HepG2 (cell line): ENCODE data around the gene ODC1. TPM values are rescaled to one million over a fixed set of nuclear protein-coding genes. Genes with fewer than 3 reads are reported as not detected.

Source experiments
- ATF1 ChIP-seq: IDR thresholded peaks from 2 replicates; pipeline ENCODE4 v1.6.1; 2016; ENCODE audit warnings: mild to moderate bottlenecking, control low read depth
- DRAP1 ChIP-seq: IDR thresholded peaks from 2 replicates; pipeline ENCODE4 v1.6.1; 2016; ENCODE audit warnings: missing genetic modification reagents, missing compliant biosample characterization
- ELF3 ChIP-seq: IDR thresholded peaks from 2 replicates; pipeline ENCODE4 v1.6.1; 2016; ENCODE audit warnings: missing genetic modification reagents, missing compliant biosample characterization
- FOXO1 ChIP-seq: sonication (generic); formaldehyde crosslinking; IDR thresholded peaks from 2 replicates; pipeline ENCODE4 v1.4.0; 2020; ENCODE audit warnings: missing genetic modification reagents
- KAT7 ChIP-seq: IDR thresholded peaks from 2 replicates; pipeline ENCODE4 v1.6.1; 2018; ENCODE audit warnings: borderline replicate concordance, missing compliant biosample characterization
- KLF6 ChIP-seq: IDR thresholded peaks from 2 replicates; pipeline ENCODE4 v1.8.0; 2016; ENCODE audit warnings: missing biosample characterization, missing genetic modification reagents
- MBD4 ChIP-seq: IDR thresholded peaks from 2 replicates; pipeline ENCODE4 v1.6.1; 2012; ENCODE audit warnings: low read length, inconsistent platforms, borderline replicate concordance
- MXI1 ChIP-seq: IDR thresholded peaks from 3 replicates; pipeline ENCODE4 v1.6.1; 2012; ENCODE audit warnings: low read depth, low read length, inconsistent platforms, borderline replicate concordance
- RFXANK ChIP-seq: IDR thresholded peaks from 2 replicates; pipeline ENCODE4 v1.6.1; 2016
- RXRA ChIP-seq: sonication (generic); formaldehyde crosslinking; IDR thresholded peaks from 2 replicates; pipeline ENCODE4 v1.5.1; 2020; ENCODE audit warnings: missing genetic modification reagents
- ZNF124 ChIP-seq: sonication (generic); formaldehyde crosslinking; IDR thresholded peaks from 2 replicates; pipeline ENCODE4 v1.4.0; 2020; ENCODE audit warnings: missing genetic modification reagents
- ZNF232 ChIP-seq: sonication (generic); formaldehyde crosslinking; IDR thresholded peaks from 2 replicates; pipeline ENCODE4 v1.4.0; 2020; ENCODE audit warnings: missing genetic modification reagents, borderline replicate concordance
- ZNF251 ChIP-seq: sonication (generic); formaldehyde crosslinking; IDR thresholded peaks from 2 replicates; pipeline ENCODE4 v1.9.0; 2021; ENCODE audit warnings: mild to moderate bottlenecking, missing genetic modification reagents
- ZNF503 ChIP-seq: sonication (generic); formaldehyde crosslinking; IDR thresholded peaks from 2 replicates; pipeline ENCODE4 v1.4.0; 2020; ENCODE audit warnings: missing genetic modification reagents
- ZNF652 ChIP-seq: IDR thresholded peaks from 2 replicates; pipeline ENCODE4 v1.6.1; 2016; ENCODE audit warnings: low read depth, borderline replicate concordance
- ZNF720 ChIP-seq: sonication (generic); formaldehyde crosslinking; IDR thresholded peaks from 2 replicates; pipeline ENCODE4 v1.4.0; 2020; ENCODE audit warnings: missing genetic modification reagents
- ZNF747 ChIP-seq: sonication (generic); formaldehyde crosslinking; IDR thresholded peaks from 2 replicates; pipeline ENCODE4 v1.8.1; 2023; ENCODE audit warnings: missing genetic modification reagents, mild to moderate bottlenecking, borderline replicate concordance
- polyA plus RNA-seq, 8 experiments: library from polyadenylated mRNA; depleted of rRNA in 3 of 8; stranded (reverse) in 7 of 8; unstranded in 1 of 8; fragments of >200 nt; fragmentation: Illumina TruSeq in 4 of 8; extraction: Trizol in 4 of 8; gene quantifications; 2 replicates each; pipeline versions ENCODE4 v1.2.1 to v1.2.3, GENCODE V29; 2011 to 2016; ENCODE audit warnings: low read depth in 4 of 8, missing spikeins in 1 of 8, mixed read lengths in 1 of 8; ENCODE audit not compliant: insufficient read depth in 1 of 8
- total RNA-seq, 5 experiments: library from RNA; depleted of rRNA; stranded (reverse); fragments of >200 nt; fragmentation: Illumina TruSeq; extraction: Trizol; gene quantifications; 2 replicates each; pipeline ENCODE4 v1.2.3, GENCODE V29; 2016; ENCODE audit warnings: low read depth in 1 of 5
- TF ChIP-seq, protein P1 (sequence below): sonication (generic); formaldehyde crosslinking; IDR thresholded peaks from 2 replicates; pipeline ENCODE4 v1.5.1; 2020; ENCODE audit warnings: mild to moderate bottlenecking, missing genetic modification reagents
- TF ChIP-seq, protein P2 (sequence below): sonication (generic); formaldehyde crosslinking; IDR thresholded peaks from 2 replicates; pipeline ENCODE4 v1.4.0; 2020; ENCODE audit warnings: missing genetic modification reagents

The ODC1 gene
- total and polyA plus RNA-seq, 2 of the 13 experiments (the other 11 are each of a cell fraction or from before 2014, with no cell fraction given) = 142 to 371 TPM

DNA sequence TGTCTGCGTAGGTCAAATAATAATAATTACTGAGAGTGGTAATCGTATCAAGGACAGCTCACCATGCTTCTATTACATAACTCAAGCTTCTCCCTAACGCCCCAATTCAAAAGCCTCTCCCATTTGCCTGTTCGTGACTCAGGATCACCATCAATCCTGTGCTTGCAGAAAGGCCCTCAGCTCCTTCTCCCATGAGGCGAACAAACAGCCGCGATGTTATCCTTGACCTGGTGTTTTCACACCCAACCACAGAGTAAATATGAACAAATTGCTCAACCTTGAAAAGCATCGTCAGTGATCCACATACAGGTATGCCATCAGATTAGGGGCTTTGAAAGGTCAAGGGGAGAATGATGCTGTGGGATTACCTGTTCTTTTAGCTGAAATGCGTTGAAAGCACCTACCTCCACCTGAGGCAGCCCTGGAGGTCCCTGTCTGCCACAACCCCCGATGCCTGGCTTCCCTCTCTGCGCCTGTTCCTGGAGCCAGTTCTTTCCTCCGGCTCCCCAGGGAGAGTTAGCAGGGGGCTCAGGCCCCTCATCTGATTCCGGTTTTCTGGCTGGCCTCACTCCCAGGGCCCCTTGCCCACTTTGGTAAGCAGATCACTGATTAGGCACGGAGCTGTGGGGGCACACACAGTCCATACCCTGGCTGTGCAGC lies 39.1 kb upstream of the ODC1 start (continued):
- TF ChIP-seq ZNF503 (peak; percentile 95), MXI1 (no peak), ATF1 (CRISPR knock-in tag) (peak; percentile 49; the same call in 1 of the 2 replicates), DRAP1 (CRISPR knock-in tag) (peak; percentile 35; the same call in 1 of the 2 replicates), ZNF652 (peak; percentile 31; the same call in 1 of the 2 replicates), ZNF720 (CRISPR knock-in tag) (0 out of 2 replicates have a peak, but pooled peaks have one; percentile 43), ZNF124 (CRISPR knock-in tag) (0 out of 2 replicates have a peak, but pooled peaks have one; percentile 32), RXRA (CRISPR knock-in tag) (peak; percentile 78), ZNF747 (CRISPR knock-in tag) (peak; percentile 68; the same call in 1 of the 2 replicates), FOXO1 (CRISPR knock-in tag) (peak; percentile 95), KAT7 (CRISPR knock-in tag) (0 out of 2 replicates have a peak, but pooled peaks have one; percentile 22), KLF6 (CRISPR knock-in tag) (0 out of 2 replicates have a peak, but pooled peaks have one; percentile 74), ELF3 (peak; percentile 82), MBD4 (no peak; the same call in 1 of the 2 replicates), ZNF251 (CRISPR knock-in tag) (no peak), RFXANK (CRISPR knock-in tag) (0 out of 2 replicates have a peak, but pooled peaks have one; percentile 43), ZNF232 (CRISPR knock-in tag) (0 out of 2 replicates have a peak, but pooled peaks have one; percentile 64)
- TF ChIP-seq, protein P1, sequence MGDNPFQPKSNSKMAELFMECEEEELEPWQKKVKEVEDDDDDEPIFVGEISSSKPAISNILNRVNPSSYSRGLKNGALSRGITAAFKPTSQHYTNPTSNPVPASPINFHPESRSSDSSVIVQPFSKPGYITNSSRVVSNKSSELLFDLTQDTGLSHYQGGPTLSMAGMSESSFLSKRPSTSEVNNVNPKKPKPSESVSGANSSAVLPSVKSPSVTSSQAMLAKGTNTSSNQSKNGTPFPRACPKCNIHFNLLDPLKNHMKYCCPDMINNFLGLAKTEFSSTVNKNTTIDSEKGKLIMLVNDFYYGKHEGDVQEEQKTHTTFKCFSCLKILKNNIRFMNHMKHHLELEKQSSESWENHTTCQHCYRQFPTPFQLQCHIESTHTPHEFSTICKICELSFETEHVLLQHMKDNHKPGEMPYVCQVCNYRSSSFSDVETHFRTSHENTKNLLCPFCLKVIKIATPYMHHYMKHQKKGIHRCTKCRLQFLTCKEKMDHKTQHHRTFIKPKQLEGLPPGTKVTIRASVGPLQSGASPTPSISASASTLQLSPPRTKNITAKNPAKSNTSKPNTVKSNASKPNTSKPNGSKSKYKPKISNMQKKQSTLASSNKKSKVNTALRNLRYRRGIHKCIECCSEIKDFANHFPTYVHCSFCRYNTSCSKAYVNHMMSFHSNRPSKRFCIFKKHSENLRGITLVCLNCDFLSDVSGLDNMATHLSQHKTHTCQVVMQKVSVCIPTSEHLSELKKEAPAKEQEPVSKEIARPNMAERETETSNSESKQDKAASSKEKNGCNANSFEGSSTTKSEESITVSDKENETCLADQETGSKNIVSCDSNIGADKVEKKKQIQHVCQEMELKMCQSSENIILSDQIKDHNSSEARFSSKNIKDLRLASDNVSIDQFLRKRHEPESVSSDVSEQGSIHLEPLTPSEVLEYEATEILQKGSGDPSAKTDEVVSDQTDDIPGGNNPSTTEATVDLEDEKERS (CRISPR knock-in tag) = peak; percentile 69; the same call in 1 of the 2 replicates
- TF ChIP-seq, protein P2, sequence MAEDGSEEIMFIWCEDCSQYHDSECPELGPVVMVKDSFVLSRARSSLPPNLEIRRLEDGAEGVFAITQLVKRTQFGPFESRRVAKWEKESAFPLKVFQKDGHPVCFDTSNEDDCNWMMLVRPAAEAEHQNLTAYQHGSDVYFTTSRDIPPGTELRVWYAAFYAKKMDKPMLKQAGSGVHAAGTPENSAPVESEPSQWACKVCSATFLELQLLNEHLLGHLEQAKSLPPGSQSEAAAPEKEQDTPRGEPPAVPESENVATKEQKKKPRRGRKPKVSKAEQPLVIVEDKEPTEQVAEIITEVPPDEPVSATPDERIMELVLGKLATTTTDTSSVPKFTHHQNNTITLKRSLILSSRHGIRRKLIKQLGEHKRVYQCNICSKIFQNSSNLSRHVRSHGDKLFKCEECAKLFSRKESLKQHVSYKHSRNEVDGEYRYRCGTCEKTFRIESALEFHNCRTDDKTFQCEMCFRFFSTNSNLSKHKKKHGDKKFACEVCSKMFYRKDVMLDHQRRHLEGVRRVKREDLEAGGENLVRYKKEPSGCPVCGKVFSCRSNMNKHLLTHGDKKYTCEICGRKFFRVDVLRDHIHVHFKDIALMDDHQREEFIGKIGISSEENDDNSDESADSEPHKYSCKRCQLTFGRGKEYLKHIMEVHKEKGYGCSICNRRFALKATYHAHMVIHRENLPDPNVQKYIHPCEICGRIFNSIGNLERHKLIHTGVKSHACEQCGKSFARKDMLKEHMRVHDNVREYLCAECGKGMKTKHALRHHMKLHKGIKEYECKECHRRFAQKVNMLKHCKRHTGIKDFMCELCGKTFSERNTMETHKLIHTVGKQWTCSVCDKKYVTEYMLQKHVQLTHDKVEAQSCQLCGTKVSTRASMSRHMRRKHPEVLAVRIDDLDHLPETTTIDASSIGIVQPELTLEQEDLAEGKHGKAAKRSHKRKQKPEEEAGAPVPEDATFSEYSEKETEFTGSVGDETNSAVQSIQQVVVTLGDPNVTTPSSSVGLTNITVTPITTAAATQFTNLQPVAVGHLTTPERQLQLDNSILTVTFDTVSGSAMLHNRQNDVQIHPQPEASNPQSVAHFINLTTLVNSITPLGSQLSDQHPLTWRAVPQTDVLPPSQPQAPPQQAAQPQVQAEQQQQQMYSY (CRISPR knock-in tag) = no peak
